SU-DHL-6 (cell line): Measurements from ENCODE around the gene NUP188.

ENCODE experiments used
- CTCF ChIP-seq: fragments of 200-600 bp; sonication (generic); IDR thresholded peaks from one replicate; pipeline ENCODE4 v1.5.1; 2017; ENCODE audit warnings: antibody characterized with exemption, mild to moderate bottlenecking, low read length, moderate library complexity; ENCODE audit not compliant: insufficient read depth, poor library complexity, severe bottlenecking
- EZH2phosphoT487 ChIP-seq: fragments of 200-600 bp; sonication (generic), shearing (Covaris generic); conservative IDR thresholded peaks from 2 replicates; pipeline ENCODE4 v1.6.1; 2018; ENCODE audit warnings: mild to moderate bottlenecking, antibody characterized with exemption, low read length, moderate library complexity, mixed read lengths

GRCh38 chr9:129042016-129042415 lies 94.5 kb downstream of the NUP188 start:
- no peak for TF ChIP-seq CTCF
- no peak for TF ChIP-seq EZH2phosphoT487
